Activated CD4-positive, alpha-beta memory T cell treated with anti-CD3 and anti-CD28 coated beads for 36 hours (primary cell): Measurements from ENCODE around the gene GNG13. TPM values are rescaled to one million over a fixed set of nuclear protein-coding genes. Genes with fewer than 3 reads are reported as not detected.
"Not testable (repeated sequence)": the region's sequence is repeated elsewhere in the genome, so short reads cannot be mapped to it uniquely, and the experiment has no call there.

Source experiments
- CTCF ChIA-PET: fragments of 350-600 bp; sonication (Branson Sonifier 250); formaldehyde crosslinking; loops from one replicate; lab custom pipeline; 2021; ENCODE audit warnings: antibody characterized with exemption, inconsistent platforms; lab: Charles Lee
- POLR2A ChIA-PET: fragments of 350-600 bp; sonication (Branson Sonifier 250); formaldehyde crosslinking; loops from one replicate; lab custom pipeline; 2021; ENCODE audit warnings: antibody characterized with exemption; lab: Charles Lee
- DNase-seq: peaks from one replicate; pipeline ENCODE4 v3.0.0-alpha.2; 2020
- H3K27ac Mint-ChIP-seq: one replicate; pipeline ENCODE4 v1.8.0; 2021; ENCODE audit warnings: mixed read lengths
- H3K27me3 Mint-ChIP-seq: one replicate; pipeline ENCODE4 v1.8.0; 2021; ENCODE audit warnings: mixed read lengths
- H3K36me3 Mint-ChIP-seq: one replicate; pipeline ENCODE4 v1.8.0; 2021; ENCODE audit warnings: mixed read lengths
- H3K4me1 Mint-ChIP-seq: one replicate; pipeline ENCODE4 v1.8.0; 2021; ENCODE audit warnings: low read depth, mixed read lengths
- H3K4me3 Mint-ChIP-seq: one replicate; pipeline ENCODE4 v1.8.0; 2021; ENCODE audit warnings: mild to moderate bottlenecking, mixed read lengths
- H3K9me3 Mint-ChIP-seq: one replicate; pipeline ENCODE4 v1.8.0; 2021; ENCODE audit warnings: mixed read lengths
- intact Hi-C: fragments of 100-400 bp; cut with micrococcal nuclease; formaldehyde crosslinking; loops from one replicate; pipeline ENCODE4 v1.15.1; 2023
- microRNA-seq: library from miRNA; unstranded; fragments of <30 nt; microRNA quantifications from one replicate; pipeline ENCODE4 v1.2.0, GENCODE V29; 2022; ENCODE audit warnings: borderline number of aligned reads, borderline microRNAs expressed, borderline replicate concordance
- total RNA-seq, 2 experiments: library from RNA; stranded (reverse); gene quantifications; one replicate each; pipeline ENCODE4 v1.2.3, GENCODE V29; 2021

The GNG13 gene
- total RNA-seq, 2 experiments from 2014 or later, result not detected

GRCh38 chr16:759110-759910 is 41.2 kb downstream of the GNG13 start:
- ChIA-PET CTCF (no interaction called here), POLR2A (no interaction called here)
- Mint-ChIP-seq H3K4me3 (no peak overlapping the region), H3K27ac (no peak overlapping the region), H3K4me1 (no peaks in the 10 kb centered on the region), H3K36me3 (no peaks in the 10 kb centered on the region), H3K27me3 (peaks cover 12% of the 10 kb centered on the region), H3K9me3 (peaks cover 7% of the 10 kb centered on the region)
- intact Hi-C loops, result no loop called here
- no peak for DNase-seq

GRCh38 chr16:756428-756827 is 44.1 kb downstream of the GNG13 start:
- peaks cover 7% of the 10 kb centered on the region for H3K9me3 Mint-ChIP-seq
- POLR2A ChIA-PET, result no interaction called here

GRCh38 chr16:754656-755055 is 45.9 kb downstream of the GNG13 start:
- POLR2A ChIA-PET, result no interaction called here
- Mint-ChIP-seq H3K27me3 (peaks cover 12% of the 10 kb centered on the region), H3K36me3 (no peaks in the 10 kb centered on the region), H3K4me1 (no peaks in the 10 kb centered on the region), H3K4me3 (no peak overlapping the region), H3K27ac (no peak overlapping the region), H3K9me3 (peaks cover 7% of the 10 kb centered on the region)
- DNase-seq, result no peak
- CTCF ChIA-PET, result no interaction called here
- intact Hi-C loops, result no loop called here

More at GRCh38 chr16:756428-756827, 44.1 kb downstream of the GNG13 start:
- no peaks in the 10 kb centered on the region for H3K4me1 Mint-ChIP-seq
- CTCF ChIA-PET, result interaction anchor here (0.8 to 1.3 kb wide), 4 partner anchors 32 to 347 kb away, joined by 3 read pairs; partner anchors contain the start of gene CHTF18
- no peaks in the 10 kb centered on the region for H3K36me3 Mint-ChIP-seq
- no peak overlapping the region for H3K4me3 Mint-ChIP-seq
- intact Hi-C loops, result no loop called here
- peaks cover 12% of the 10 kb centered on the region for H3K27me3 Mint-ChIP-seq
- no peak overlapping the region for H3K27ac Mint-ChIP-seq
- DNase-seq, result no peak

- intact Hi-C loops, H3K4me3 Mint-ChIP-seq, H3K27ac Mint-ChIP-seq, H3K36me3 Mint-ChIP-seq, POLR2A ChIA-PET, H3K9me3 Mint-ChIP-seq, CTCF ChIA-PET, H3K4me1 Mint-ChIP-seq, DNase-seq: not testable (repeated sequence)
- peaks cover 12% of the 10 kb centered on the region for H3K27me3 Mint-ChIP-seq
Measured at GRCh38 chr16:754121-754607, 46.4 kb downstream of the GNG13 start.

GRCh38 chr16:752007-752312 is 48.6 kb downstream of the GNG13 start:
- no peaks in the 10 kb centered on the region for H3K36me3 Mint-ChIP-seq
- no peak overlapping the region for H3K27ac Mint-ChIP-seq
- peaks cover 6% of the 10 kb centered on the region for H3K9me3 Mint-ChIP-seq
- DNase-seq, result no peak
- H3K4me3 Mint-ChIP-seq, result no peak overlapping the region
- no peaks in the 10 kb centered on the region for H3K4me1 Mint-ChIP-seq
- H3K27me3 Mint-ChIP-seq, result peaks cover 9% of the 10 kb centered on the region
- CTCF ChIA-PET, result interaction anchor here (1.4 kb wide), 1 partner anchor 33 kb away, joined by 3 read pairs; no protein-coding TSS in a partner anchor
- POLR2A ChIA-PET, result no interaction called here
- intact Hi-C loops, result no loop called here

- Mint-ChIP-seq H3K27me3 (peaks cover 6% of the 10 kb centered on the region), H3K36me3 (no peaks in the 10 kb centered on the region), H3K4me3 (no peak overlapping the region), H3K27ac (no peak overlapping the region), H3K9me3 (peaks cover 2% of the 10 kb centered on the region), H3K4me1 (no peaks in the 10 kb centered on the region)
- ChIA-PET CTCF (interaction anchor here (1.4 kb wide), 1 partner anchor 34 kb away, joined by 3 read pairs; no protein-coding TSS in a partner anchor), POLR2A (no interaction called here)
- intact Hi-C loops, result no loop called here
- no peak for DNase-seq
Measured at GRCh38 chr16:751152-752006, 49.2 kb downstream of the GNG13 start.

- intact Hi-C loops, result no loop called here
- POLR2A ChIA-PET, result no interaction called here
- H3K27me3 Mint-ChIP-seq, result no peaks in the 10 kb centered on the region
- no peaks in the 10 kb centered on the region for H3K9me3 Mint-ChIP-seq
- no peak overlapping the region for H3K4me3 Mint-ChIP-seq
- H3K36me3 Mint-ChIP-seq, result no peaks in the 10 kb centered on the region
- no peaks in the 10 kb centered on the region for H3K4me1 Mint-ChIP-seq
- H3K27ac Mint-ChIP-seq, result no peak overlapping the region
- CTCF ChIA-PET, result interaction anchor here (1.4 kb wide), 1 partner anchor 35 kb away, joined by 3 read pairs; no protein-coding TSS in a partner anchor
- DNase-seq, result no peak
Measured at GRCh38 chr16:750485-750884, 50.0 kb downstream of the GNG13 start.

- no peaks in the 10 kb centered on the region for H3K9me3 Mint-ChIP-seq
- intact Hi-C loops, result no loop called here
- H3K4me1 Mint-ChIP-seq, result no peaks in the 10 kb centered on the region
- H3K36me3 Mint-ChIP-seq, result no peaks in the 10 kb centered on the region
- H3K27ac Mint-ChIP-seq, result no peak overlapping the region
- CTCF ChIA-PET, result interaction anchor here (0.7 to 2.3 kb wide), 4 partner anchors 8 to 130 kb away, joined by 3 to 5 read pairs (median 4); partner anchors contain the start of genes CIAO3 and METRN
- no peaks in the 10 kb centered on the region for H3K27me3 Mint-ChIP-seq
- no peak for DNase-seq
- POLR2A ChIA-PET, result no interaction called here
- no peak overlapping the region for H3K4me3 Mint-ChIP-seq
Measured at GRCh38 chr16:749010-749409, 51.5 kb downstream of the GNG13 start.

Small RNAs within 50 kb of the gene (microRNA-seq; reads per million reads assigned to microRNA genes)
- not detected for gene MIR662

Other genes starting within 250 kb of the GNG13 start
- not detected for gene PRR35, start 240.3 kb downstream of the GNG13 start, total RNA-seq
- gene NHLRC4, start 233.7 kb downstream of the GNG13 start, total RNA-seq, result under 1 TPM; 0.31 to 0.45 TPM
- gene PIGQ, start 230.8 kb downstream of the GNG13 start, total RNA-seq, result 10 to 100 TPM; 24.2 to 26.2 TPM
- 10 to 100 TPM; 10.1 to 10.6 TPM for gene RAB40C, start 210.7 kb downstream of the GNG13 start, total RNA-seq
- gene WFIKKN1, start 169.7 kb downstream of the GNG13 start, total RNA-seq, result under 1 TPM; 0.05 to 0.07 TPM
- 100 to 1,000 TPM; 113 to 117 TPM for gene METTL26, start 164.4 kb downstream of the GNG13 start, total RNA-seq
- gene MCRIP2, start 158.9 kb downstream of the GNG13 start, total RNA-seq, result 10 to 100 TPM; 41.1 to 44.1 TPM
- gene WDR90, start 151.4 kb downstream of the GNG13 start, total RNA-seq, result 10 to 100 TPM; 52.8 to 58.2 TPM
- gene RHOT2, start 132.6 kb downstream of the GNG13 start, total RNA-seq, result 100 to 1,000 TPM; 112 to 128 TPM
- gene RHBDL1, start 125.1 kb downstream of the GNG13 start, total RNA-seq, result under 1 TPM; 0.57 to 0.82 TPM
- 10 to 100 TPM; 70.9 to 74.9 TPM for gene STUB1, start 120.3 kb downstream of the GNG13 start, total RNA-seq
- gene JMJD8, start 116.4 kb downstream of the GNG13 start, total RNA-seq, result 10 to 100 TPM; 29.8 to 30.3 TPM
- gene WDR24, start 110.3 kb downstream of the GNG13 start, total RNA-seq, result 10 to 100 TPM; 17.7 to 18.5 TPM
- 10 to 100 TPM in 1 of 2 experiments, 1 to 10 TPM in 1; 7.7 to 14.1 TPM for gene FBXL16, start 94.9 kb downstream of the GNG13 start, total RNA-seq
- gene METRN, start 85.6 kb downstream of the GNG13 start, total RNA-seq, result 10 to 100 TPM; 14.6 to 16.0 TPM
- gene ANTKMT, start 79.6 kb downstream of the GNG13 start, total RNA-seq, result 10 to 100 TPM; 31.2 to 34.9 TPM
- gene CCDC78, start 74.3 kb downstream of the GNG13 start, total RNA-seq, result 1 to 10 TPM; 3.3 to 4.2 TPM
- 10 to 100 TPM; 14.2 to 15.2 TPM for gene HAGHL, start 73.6 kb downstream of the GNG13 start, total RNA-seq
- 10 to 100 TPM; 31.8 to 32.2 TPM for gene CIAO3, start 59.7 kb downstream of the GNG13 start, total RNA-seq
- not detected for gene MSLN, start 40.0 kb downstream of the GNG13 start, total RNA-seq
- gene RPUSD1, start 12.4 kb downstream of the GNG13 start, total RNA-seq, result 10 to 100 TPM; 13.7 to 15.5 TPM
- gene CHTF18, start 12.1 kb downstream of the GNG13 start, total RNA-seq, result 100 to 1,000 TPM; 101 to 102 TPM
- gene LMF1, start 170.2 kb upstream of the GNG13 start, total RNA-seq, result 10 to 100 TPM; 14.4 to 15.4 TPM
- 1 to 10 TPM; 2.0 to 2.6 TPM for gene SOX8, start 181.0 kb upstream of the GNG13 start, total RNA-seq